HG03103 (cell line): ENCODE results near the gene GAB2.
"Not testable (repeated sequence)": the region's sequence is repeated elsewhere in the genome, so short reads cannot be mapped to it uniquely, and the experiment has no call there.

Experiments
- ATAC-seq: cut with Tn5 transposase; IDR thresholded peaks from one replicate; pipeline ENCODE4 v1.9.1; 2021; ENCODE audit warnings: low read depth; ENCODE audit not compliant: unreplicated experiment

GAB2 gene

GRCh38 chr11:78371221-78371891 lies 46.3 kb downstream of the GAB2 start:
- no peak for ATAC-seq

DNA sequence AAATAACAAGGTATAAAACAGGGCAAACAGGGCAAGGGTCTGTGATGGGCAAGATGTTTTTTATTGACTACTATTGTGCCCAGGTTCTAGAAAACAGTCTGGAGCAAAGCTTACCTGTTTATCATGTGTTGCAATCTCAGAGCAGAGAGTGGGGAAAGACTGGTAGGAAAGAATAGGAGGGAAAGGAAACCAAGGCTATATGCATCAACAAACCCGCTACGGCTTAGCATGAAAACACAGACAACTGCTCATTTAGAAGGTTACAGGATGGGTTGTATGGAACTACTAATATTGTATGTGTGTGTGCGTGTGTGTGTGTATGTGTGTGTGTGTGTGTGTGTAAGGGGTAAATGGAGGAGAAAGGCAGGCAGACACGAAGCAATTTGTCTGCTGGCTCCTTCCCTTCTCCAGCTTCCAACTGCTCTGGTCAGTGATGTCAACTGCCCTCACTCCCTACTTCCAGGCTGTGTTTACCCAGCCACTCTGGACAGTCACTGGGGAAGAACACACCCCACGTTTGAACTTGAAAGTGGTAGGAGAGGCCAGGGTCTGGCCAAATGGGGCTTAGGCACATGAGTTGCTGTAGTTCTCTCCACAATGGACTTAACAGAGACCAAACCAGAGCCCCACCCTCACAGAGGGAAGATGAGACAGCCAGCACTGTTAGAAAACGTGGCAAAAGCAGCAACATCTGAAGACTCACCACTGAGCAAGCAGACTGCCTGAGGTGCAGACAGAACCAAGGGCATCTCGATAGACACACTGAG lies 47.0 kb downstream of the GAB2 start:
- no peak for ATAC-seq

GRCh38 chr11:78365381-78365792 lies 52.2 kb downstream of the GAB2 start:
- ATAC-seq: no peak

- ATAC-seq: no peak
Observed at GRCh38 chr11:78364128-78364751, 53.4 kb downstream of the GAB2 start.

GRCh38 chr11:78363024-78363619 lies 54.5 kb downstream of the GAB2 start:
- no peak for ATAC-seq

GRCh38 chr11:78361228-78361627 lies 56.4 kb downstream of the GAB2 start:
- ATAC-seq: no peak

- ATAC-seq: no peak
Observed at GRCh38 chr11:78359921-78360320, 57.7 kb downstream of the GAB2 start.

DNA sequence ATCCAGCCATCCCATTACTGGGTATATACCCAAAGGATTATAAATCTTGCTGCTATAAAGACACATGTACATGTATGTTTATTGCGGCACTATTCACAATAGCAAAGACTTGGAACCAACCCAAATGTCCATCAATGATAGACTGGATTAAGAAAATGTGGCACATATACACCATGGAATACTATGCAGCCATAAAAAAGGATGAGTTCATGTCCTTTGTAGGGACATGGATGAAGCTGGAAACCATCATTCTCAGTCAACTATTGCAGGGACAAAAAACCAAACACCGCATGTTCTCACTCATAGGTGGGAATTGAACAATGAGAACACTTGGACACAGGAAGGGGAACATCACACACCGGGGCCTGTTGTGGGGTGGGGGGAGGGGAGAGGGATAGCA lies 59.7 kb downstream of the GAB2 start:
- not testable (repeated sequence) for ATAC-seq

DNA sequence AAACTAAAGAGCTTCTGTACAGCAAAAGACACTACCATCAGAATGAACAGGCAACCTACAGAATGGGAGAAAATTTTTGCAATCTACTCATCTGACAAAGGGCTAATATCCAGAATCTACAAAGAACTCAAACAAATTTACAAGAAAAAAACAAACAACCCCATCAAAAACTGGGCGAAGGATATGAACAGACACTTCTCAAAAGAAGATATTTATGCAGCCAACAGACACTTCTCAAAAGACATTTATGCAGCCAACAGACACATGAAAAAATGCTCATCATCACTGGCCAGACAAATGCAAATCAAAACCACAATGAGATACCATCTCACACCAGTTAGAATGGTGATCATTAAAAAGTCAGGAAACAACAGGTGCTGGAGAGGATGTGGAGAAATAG lies 60.2 kb downstream of the GAB2 start:
- not testable (repeated sequence) for ATAC-seq

DNA sequence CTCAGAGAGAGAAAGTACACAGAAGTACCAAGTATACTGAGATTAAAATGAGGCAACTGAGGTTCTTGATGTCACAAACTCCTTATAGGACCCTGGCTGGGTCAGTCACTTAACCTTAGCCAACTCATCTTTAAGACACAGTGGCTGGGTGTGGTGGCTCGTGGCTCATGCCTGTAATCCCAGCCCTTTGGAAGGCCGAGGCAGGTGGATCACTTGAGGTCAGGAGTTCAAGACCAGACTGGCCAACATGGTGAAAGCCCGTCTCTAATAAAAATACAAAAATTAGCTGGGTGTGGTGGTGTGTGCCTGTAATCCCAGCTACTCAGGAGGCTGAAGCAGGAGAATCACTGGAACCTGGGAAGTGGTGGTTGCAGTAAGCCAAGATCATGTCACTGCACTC lies 61.9 kb downstream of the GAB2 start:
- not testable (repeated sequence) for ATAC-seq

DNA sequence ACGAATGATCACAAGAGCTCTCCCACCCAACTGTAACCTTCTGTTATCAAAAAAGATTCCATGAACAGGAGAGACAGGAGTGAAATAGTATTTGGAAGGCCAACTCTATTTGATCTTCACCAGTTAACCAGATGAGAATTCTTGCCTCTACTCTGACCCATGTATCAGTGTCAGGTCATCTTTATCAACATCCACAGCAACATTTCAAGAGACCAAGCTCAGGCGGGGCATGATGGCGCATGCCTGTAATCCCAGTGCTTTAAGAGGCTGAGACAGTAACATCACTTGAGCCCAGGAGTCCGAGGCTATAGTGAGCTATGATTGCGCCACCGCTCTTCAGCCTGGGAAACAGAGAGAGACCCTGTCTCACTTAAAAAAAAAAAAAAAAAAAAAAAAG lies 62.3 kb downstream of the GAB2 start:
- ATAC-seq: no peak

DNA sequence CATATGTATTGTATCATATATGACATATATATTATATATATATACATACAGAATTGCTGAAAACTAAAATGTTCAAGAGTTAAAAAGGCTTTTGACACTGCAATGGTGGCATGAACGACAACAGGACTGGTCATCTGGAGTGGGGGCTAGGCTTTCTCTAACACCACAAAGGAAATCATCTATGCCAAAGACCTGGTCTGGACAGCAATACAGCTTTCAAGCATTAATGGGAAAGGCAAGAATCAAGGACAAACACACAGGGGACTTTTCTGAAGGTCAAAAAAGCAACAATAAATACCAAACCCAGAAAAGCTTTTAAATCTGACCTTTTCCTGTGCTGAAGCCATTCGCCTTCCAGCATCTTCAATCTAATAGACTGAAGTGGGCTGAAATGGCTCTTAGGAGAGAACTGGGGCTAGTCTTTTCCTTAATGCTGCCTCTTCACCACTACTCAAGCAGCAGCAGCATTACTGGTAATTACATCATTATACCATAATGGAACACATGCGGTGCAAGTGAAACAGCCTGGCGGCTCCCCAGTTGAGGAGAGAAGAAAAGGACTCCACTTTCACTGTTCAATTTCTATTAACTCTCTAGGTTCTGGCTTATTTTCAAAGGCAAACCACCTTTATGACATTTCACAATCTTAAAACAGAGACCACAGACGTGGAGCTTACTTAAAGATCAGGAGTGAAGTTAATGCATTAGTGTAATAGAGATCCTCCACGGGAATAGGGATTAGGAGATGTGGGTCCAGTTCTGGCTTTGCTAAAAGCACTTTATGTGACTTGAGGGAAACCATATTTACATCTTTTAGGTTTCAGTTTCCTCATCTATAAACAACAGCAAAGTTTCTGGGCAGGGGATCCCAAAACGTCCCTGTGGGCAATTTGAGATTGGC lies 63.0 kb downstream of the GAB2 start:
- ATAC-seq: no peak

DNA sequence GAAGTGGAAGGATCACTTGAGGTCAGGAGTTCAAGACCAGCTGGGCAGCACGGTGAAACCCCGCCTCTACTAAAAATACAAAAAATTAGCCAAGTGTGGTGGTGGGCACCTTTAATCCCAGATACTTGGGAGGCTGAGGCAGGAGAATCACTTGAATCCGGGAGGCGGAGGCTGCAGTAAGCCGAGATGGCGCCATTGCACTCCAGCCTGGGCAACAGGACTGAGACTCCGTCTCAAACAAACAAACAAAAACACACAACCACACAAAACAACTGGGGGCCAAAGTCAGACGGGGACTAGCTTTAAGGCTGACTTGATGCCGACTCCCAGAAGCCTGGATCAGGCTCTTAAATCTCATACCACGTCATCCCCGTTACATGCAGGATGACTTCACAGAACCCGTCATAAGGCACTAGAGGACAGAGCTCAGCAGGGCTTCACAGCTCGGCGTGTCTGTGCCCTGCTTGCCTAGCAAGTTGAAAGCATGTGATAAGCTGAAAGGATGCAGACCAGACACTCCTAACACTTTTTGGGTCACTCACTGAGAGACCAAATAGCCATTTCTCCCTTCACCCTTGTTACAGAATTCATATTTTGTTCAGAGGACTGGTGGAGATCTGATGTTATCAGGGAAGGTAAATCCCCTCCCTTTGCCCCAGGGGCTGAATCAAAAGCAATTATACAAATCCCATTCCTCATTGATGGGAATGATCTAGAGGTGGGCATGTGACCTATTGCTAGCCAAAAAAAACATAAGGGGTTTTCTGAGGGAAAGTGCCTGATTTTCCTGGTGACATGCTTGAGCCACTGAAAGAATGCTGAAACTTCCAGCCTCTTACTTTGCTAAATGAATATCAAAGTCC lies 65.4 kb downstream of the GAB2 start:
- no peak for ATAC-seq

GRCh38 chr11:78351193-78351592 lies 66.4 kb downstream of the GAB2 start:
- no peak for ATAC-seq

GRCh38 chr11:78350646-78351165 lies 66.9 kb downstream of the GAB2 start:
- ATAC-seq: no peak

DNA sequence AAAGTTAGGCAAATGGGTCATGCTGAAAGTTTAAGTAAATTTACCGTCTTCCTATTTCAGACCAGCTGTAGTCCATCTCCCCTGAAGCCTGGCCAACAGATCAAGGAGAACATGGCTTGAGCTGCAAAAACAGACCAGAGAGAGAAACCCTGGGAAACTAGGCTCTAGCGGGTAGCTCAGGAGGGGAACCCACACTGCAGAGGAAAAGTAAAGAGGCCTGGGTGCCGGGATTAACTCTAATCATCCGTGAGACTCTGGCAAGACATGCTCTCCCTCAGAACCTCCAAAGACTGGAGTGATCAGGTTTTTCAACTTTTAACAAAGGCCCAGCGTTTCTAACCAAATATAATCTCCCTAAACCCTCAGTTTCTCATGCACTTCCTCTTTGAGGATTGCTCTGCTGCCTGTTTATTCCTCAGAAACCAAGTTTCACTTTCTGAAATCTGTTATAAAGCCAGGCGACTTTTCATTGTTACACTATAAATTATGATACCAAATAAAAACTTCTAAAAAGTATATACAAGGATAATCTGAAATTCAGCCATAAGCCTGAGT lies 67.5 kb downstream of the GAB2 start:
- no peak for ATAC-seq

DNA sequence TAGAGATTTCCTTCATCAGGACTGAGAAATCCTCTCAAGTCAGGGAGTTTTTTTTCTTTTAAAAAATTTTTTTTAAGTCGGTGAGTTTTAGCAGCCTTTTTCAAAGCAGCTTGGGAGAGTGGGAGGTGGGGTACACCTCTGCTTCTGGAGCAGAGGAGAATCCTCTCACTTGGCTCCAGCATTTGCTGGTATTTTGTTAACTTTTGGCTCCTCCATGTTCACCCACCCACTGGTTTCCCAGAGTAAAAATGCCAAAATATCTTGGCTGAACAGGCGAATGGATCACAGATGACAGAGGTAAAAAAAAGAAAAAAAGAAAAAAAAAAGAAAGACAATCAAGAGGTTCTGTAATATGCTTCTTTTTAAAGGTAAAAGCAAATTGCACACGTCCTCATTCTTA lies 68.0 kb downstream of the GAB2 start:
- no peak for ATAC-seq

DNA sequence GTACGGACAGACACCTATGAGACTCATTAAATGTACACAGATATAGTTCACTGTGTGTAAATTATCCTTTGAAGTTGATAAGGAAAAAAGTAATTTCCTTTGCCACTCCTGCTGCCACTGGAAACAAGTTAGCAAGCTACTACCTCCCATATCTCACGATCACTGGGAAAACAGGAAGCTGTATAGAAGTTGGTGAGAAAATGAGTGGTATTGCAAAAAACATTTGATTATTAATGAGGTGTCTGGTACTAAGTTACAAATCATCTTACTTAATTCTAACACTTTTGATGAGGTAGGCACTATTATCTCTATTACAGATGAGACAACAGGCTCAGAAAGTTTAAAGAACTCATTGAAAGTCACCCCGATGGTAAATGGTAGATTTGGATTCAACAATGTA lies 68.5 kb downstream of the GAB2 start:
- no peak for ATAC-seq

DNA sequence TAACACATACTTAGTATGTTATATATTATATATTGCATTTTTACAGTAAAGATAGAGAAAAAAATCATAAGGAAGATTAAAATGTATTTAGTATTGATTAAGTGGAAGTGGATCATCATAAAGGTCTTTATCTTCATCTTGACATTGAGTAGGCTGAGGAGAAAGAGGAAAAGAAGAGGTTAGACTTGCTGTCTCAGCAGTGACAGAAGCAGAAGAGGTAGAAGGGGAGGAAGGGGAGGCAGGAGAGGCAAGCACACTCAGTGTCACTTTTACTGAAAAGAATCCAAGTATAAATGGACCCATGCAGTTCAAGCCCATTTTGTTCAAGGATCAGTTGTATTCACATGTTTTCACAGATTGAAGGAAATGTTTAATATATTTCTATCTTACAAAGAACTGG lies 69.7 kb downstream of the GAB2 start:
- no peak for ATAC-seq
